Muscle layer of duodenum (tissue), 2 donors: ENCODE results near the gene GPHN.

Experiments used
- H3K27ac ChIP-seq: one replicate; pipeline ENCODE4 v1.7.0; 2013; ENCODE audit warnings: mild to moderate bottlenecking, low read length
- H3K27me3 ChIP-seq: one replicate; pipeline ENCODE4 v1.7.0; 2013; ENCODE audit warnings: low read depth, mild to moderate bottlenecking, control low read depth, low read length
- H3K36me3 ChIP-seq, 2 donors: one replicate each; pipeline ENCODE4 v1.7.0; 2013; ENCODE audit warnings: low read length in 2 of 2, control low read depth in 1 of 2, mild to moderate bottlenecking in 1 of 2; ENCODE audit not compliant: insufficient read depth in 2 of 2, control insufficient read depth in 1 of 2
- H3K4me1 ChIP-seq, 2 donors: one replicate each; pipeline ENCODE4 v1.7.0; 2013; ENCODE audit warnings: low read length in 2 of 2, mild to moderate bottlenecking in 2 of 2, control low read depth in 1 of 2, moderate library complexity in 1 of 2; ENCODE audit not compliant: insufficient read depth in 2 of 2, control insufficient read depth in 1 of 2
- H3K4me3 ChIP-seq, 2 donors: one replicate each; pipeline ENCODE4 v1.7.0; 2013; ENCODE audit warnings: low read length in 2 of 2, low read depth in 1 of 2, mild to moderate bottlenecking in 1 of 2
- H3K9me3 ChIP-seq, 2 donors: one replicate each; pipeline ENCODE4 v1.7.0; 2013; ENCODE audit warnings: low read length in 2 of 2, control low read depth in 1 of 2, mild to moderate bottlenecking in 1 of 2; ENCODE audit not compliant: control insufficient read depth in 1 of 2
- donor health status: healthy.

The GPHN gene

GRCh38 chr14:66603945-66604344 is 96.0 kb downstream of the GPHN start:
- Histone ChIP-seq H3K4me1 (no peaks in the 10 kb centered on the region), H3K9me3 (no peaks in the 10 kb centered on the region), H3K27ac (no peak overlapping the region), H3K4me3 (no peak overlapping the region), H3K36me3 (no peaks in the 10 kb centered on the region), H3K27me3 (no peaks in the 10 kb centered on the region)

DNA sequence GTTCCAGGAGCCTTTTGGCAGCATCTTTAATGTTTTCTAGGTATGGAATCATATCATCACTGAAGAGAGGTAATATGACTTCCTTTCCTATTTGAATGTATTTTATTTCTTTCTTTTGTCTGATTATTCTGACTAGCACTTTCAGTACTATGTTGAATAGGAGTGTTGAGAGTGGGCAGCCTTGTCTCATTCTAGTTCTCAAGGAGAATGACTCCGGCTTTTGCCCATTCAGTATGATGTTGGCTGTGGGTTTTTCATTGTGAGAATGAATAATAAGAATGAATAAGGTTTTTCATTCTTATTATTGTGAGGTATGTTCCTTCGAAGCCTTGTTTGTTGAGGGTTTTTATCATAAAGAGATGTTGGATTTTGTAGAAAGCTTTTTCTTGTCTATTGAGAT is 98.9 kb downstream of the GPHN start:
- Histone ChIP-seq H3K4me3 (no peak overlapping the region), H3K4me1 (no peaks in the 10 kb centered on the region), H3K36me3 (no peaks in the 10 kb centered on the region)

DNA sequence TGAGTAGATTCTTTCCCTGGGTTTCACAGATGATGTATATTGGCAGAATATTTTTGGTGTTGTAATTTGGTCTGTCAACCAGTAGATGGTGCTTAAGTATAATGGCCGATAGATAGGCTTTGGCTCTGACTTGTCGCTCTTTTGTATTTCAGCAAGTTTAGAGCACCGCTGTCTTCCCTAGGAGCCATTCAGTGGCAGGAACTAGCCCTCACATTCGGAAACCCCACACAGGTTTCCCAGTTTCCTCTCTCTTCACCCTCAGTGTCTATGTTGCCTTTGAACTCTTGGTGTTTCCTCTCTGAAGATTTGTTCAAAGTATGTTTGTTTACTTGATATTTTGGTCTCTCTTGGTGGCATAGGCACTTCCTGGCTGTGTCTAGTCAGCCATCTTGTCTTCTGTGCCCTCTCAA is 102.2 kb downstream of the GPHN start:
- Histone ChIP-seq H3K36me3 (no peaks in the 10 kb centered on the region), H3K27me3 (no peaks in the 10 kb centered on the region), H3K9me3 (peaks cover 4 to 5% of the 10 kb centered on the region in 2 donors), H3K4me3 (no peak overlapping the region), H3K27ac (no peak overlapping the region), H3K4me1 (no peaks in the 10 kb centered on the region)

More for the DNA sequence above, 98.9 kb downstream of the GPHN start:
- H3K27ac ChIP-seq: no peak overlapping the region
- peaks cover 4 to 5% of the 10 kb centered on the region in 2 donors for H3K9me3 ChIP-seq
- no peaks in the 10 kb centered on the region for H3K27me3 ChIP-seq

- Histone ChIP-seq H3K27me3 (no peaks in the 10 kb centered on the region), H3K36me3 (no peaks in the 10 kb centered on the region), H3K4me1 (no peaks in the 10 kb centered on the region), H3K9me3 (peaks cover 8 to 18% of the 10 kb centered on the region in 2 donors), H3K27ac (no peak overlapping the region), H3K4me3 (no peak overlapping the region)
Observed at GRCh38 chr14:66613344-66613743, 105.4 kb downstream of the GPHN start.

DNA sequence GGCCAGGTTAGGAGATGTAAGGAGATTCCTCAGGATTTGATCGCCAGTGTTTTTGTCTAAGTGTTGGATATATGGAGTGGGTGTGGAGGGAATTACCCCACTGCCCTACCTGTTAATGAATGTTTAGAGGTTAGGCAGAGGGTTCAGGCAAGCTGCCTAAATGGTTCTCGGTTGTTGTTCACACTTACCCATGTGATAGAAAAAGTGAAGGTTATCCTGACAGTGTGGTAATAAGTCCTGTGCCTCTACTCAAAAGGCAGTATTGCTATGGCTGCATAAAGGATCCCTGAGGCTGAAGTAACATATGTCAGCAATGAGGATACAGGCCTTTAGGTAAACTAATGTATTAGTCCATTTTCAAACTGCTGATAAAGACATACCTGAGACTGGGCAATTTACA is 112.0 kb downstream of the GPHN start:
- no peaks in the 10 kb centered on the region for H3K27me3 ChIP-seq
- peaks cover 0 to 6% of the 10 kb centered on the region in 2 donors for H3K4me1 ChIP-seq
- no peaks in the 10 kb centered on the region for H3K36me3 ChIP-seq
- peaks cover 4 to 16% of the 10 kb centered on the region in 2 donors for H3K9me3 ChIP-seq
- H3K4me3 ChIP-seq: no peak overlapping the region
- H3K27ac ChIP-seq: no peak overlapping the region

GRCh38 chr14:66623838-66624237 is 115.9 kb downstream of the GPHN start:
- Histone ChIP-seq H3K4me1 (peaks cover 0 to 13% of the 10 kb centered on the region in 2 donors), H3K4me3 (no peak overlapping the region), H3K36me3 (no peaks in the 10 kb centered on the region), H3K27ac (no peak overlapping the region), H3K27me3 (no peaks in the 10 kb centered on the region), H3K9me3 (no peaks in the 10 kb centered on the region)

DNA sequence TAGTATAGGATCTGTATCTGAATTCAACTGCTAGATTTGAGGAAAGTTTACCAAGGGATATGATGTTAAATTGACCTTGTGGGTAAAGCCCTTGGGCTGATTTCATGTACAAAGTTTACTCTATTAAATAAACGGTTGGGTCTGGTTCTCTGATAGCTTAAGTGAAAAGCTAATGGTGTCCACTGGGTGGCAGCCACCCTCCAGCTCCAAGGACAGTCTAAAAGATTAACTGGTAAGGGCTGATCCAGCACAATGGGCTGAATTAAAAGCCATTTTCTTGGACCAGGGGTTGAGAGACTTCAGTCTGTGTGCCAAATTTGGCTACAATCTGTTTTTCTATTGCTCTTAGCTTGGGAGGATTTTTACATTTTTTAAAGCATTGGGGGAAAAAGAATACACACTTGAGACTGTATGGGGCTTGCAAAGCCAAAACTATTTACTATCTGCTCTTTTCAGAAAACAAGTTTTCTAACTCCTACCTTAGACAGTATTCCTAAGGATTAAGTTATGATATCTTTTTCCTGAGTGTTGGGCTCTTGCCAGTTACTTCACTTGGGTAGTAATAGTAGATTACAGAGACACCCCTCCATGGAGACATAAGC is 116.5 kb downstream of the GPHN start:
- H3K9me3 ChIP-seq: no peaks in the 10 kb centered on the region
- no peaks in the 10 kb centered on the region for H3K27me3 ChIP-seq
- no peak overlapping the region for H3K27ac ChIP-seq
- H3K4me3 ChIP-seq: no peak overlapping the region
- H3K36me3 ChIP-seq: no peaks in the 10 kb centered on the region
- peaks cover 0 to 13% of the 10 kb centered on the region in 2 donors for H3K4me1 ChIP-seq

DNA sequence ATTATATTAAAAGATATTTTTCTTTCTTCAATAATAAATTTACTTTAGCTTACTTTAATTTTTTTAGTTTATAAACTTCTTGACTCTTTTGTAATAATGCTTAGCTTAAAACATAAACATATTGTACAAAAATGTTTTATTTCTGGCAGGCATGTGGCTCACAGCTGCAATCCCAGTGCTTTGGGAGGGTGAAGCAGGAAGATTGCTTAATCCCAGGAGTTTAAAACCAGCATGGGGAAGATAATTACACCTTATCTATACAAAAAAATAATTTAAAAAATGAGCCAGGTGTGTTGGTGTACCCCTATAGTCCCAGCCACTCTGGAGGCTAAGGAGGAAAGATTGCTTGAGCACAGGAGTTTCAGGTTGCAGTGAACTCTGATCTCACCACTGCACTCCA is 120.7 kb downstream of the GPHN start:
- H3K4me3 ChIP-seq: no peak overlapping the region
- H3K4me1 ChIP-seq: peaks cover 0 to 13% of the 10 kb centered on the region in 2 donors
- no peak overlapping the region for H3K27ac ChIP-seq
- H3K27me3 ChIP-seq: no peaks in the 10 kb centered on the region
- no peaks in the 10 kb centered on the region for H3K9me3 ChIP-seq
- H3K36me3 ChIP-seq: no peaks in the 10 kb centered on the region

DNA sequence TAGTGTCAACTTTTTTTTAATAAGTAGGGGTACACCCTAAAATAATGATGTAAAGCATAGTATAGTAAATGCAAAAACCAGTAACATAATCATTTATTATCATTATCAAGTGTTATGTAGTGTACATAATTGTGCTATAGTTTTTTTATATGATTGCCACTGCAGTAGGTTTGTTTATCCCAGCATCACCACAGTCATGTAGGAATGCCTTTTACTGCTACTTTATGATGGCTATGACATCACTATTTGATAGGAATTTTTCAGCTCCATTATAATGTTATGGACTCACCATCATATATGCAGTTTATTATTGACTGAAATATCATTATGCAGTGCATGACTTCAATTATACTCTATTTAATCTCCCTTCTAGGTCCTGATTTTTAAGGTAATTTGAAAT is 121.6 kb downstream of the GPHN start:
- no peak overlapping the region for H3K27ac ChIP-seq
- no peak overlapping the region for H3K4me3 ChIP-seq
- no peaks in the 10 kb centered on the region for H3K27me3 ChIP-seq
- H3K36me3 ChIP-seq: no peaks in the 10 kb centered on the region
- peaks cover 0 to 12% of the 10 kb centered on the region in 2 donors for H3K4me1 ChIP-seq
- no peaks in the 10 kb centered on the region for H3K9me3 ChIP-seq

DNA sequence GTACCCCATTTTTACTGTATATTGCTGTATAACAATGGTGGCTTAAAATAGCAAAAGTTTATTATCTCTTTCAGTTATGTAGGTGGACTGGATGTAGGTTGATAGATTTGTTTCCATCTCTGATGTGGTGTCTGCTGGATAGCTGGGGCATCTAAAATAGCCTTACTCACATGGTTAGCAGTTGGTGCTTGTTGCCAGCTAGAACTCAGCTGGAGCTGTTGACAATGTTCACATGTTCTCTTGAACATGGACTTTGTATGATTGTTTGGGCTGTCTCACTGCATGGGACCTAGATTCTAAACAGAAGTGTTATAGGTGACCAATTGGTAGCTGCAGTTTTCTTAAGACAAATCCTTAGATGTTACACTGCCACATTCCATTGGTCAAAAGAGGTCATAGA is 126.9 kb downstream of the GPHN start:
- peaks cover 0 to 3% of the 10 kb centered on the region in 2 donors for H3K4me1 ChIP-seq
- no peaks in the 10 kb centered on the region for H3K9me3 ChIP-seq
- no peaks in the 10 kb centered on the region for H3K36me3 ChIP-seq
- H3K4me3 ChIP-seq: no peak overlapping the region
- H3K27me3 ChIP-seq: no peaks in the 10 kb centered on the region
- H3K27ac ChIP-seq: no peak overlapping the region

DNA sequence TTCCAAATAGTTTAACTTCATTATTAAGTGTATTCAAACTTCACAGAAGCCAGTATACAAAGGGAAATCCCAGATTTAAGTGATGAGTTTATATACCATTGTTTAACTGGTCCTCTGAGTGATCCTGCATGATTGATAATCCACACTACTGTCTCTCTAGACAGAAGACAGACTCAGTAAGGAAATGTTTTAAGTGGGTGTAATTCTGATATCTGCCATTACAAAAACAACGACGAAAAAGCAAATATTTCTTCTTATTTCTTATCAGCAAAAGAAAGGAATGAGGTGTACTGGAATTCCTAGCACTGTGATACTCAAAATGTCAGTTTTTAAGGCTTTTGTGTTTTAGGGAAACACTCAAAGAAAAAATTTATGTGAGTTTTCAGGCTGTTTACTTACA is 127.5 kb downstream of the GPHN start:
- Histone ChIP-seq H3K36me3 (no peaks in the 10 kb centered on the region), H3K4me1 (peaks cover 0 to 3% of the 10 kb centered on the region in 2 donors), H3K27ac (no peak overlapping the region), H3K9me3 (no peaks in the 10 kb centered on the region), H3K4me3 (no peak overlapping the region), H3K27me3 (no peaks in the 10 kb centered on the region)

DNA sequence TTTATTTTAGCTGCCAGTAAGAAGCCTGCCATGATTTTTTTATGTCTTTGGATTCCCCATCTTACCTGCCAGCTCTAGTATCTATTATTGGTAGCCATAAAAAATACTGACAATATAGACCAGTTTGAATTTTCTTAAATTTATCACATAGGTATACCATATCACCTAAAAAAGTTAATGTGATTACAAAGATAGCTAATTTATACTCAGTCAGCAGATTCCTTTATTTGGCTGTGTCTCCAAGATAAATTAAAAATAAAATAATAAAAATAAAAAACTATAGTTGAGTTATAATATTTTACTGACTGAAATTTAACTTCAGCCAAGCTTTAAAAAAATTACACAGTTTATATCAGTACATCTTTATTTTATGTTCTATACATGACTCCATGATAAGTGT is 128.3 kb downstream of the GPHN start:
- Histone ChIP-seq H3K4me3 (no peak overlapping the region), H3K27ac (no peak overlapping the region), H3K27me3 (no peaks in the 10 kb centered on the region), H3K36me3 (no peaks in the 10 kb centered on the region), H3K9me3 (no peaks in the 10 kb centered on the region), H3K4me1 (peaks cover 0 to 3% of the 10 kb centered on the region in 2 donors)
